H1 (cell line): Measurements from ENCODE around the gene CRTC3.

Experiments used
- EP300 ChIP-seq, 2 experiments: IDR thresholded peaks; 1 replicate in 1 of 2; 2 replicates in 1 of 2; pipeline ENCODE4 v1.6.1; 2011 to 2012; ENCODE audit warnings: low read depth in 2 of 2, low read length in 2 of 2, mild to moderate bottlenecking in 2 of 2, borderline replicate concordance in 1 of 2, inconsistent platforms in 1 of 2, moderate library complexity in 1 of 2
- HDAC2 ChIP-seq, 2 experiments: fragments of 300-600 bp in 1 of 2; sonication (generic) in 1 of 2; IDR thresholded peaks; 2 replicates each; pipeline ENCODE4 v1.6.1; 2011 to 2012; ENCODE audit warnings: low read depth in 2 of 2, low read length in 2 of 2, mild to moderate bottlenecking in 2 of 2, moderate library complexity in 2 of 2, borderline replicate concordance in 1 of 2, inconsistent platforms in 1 of 2
- JUND ChIP-seq: IDR thresholded peaks from 2 replicates; pipeline ENCODE4 v1.6.1; 2011; ENCODE audit warnings: mild to moderate bottlenecking, improper control_type of control experiment, low read length
- POLR2A ChIP-seq, 2 experiments: IDR thresholded peaks; 1 replicate in 1 of 2; 2 replicates in 1 of 2; pipeline ENCODE4 v1.6.1; 2011; ENCODE audit warnings: low read depth in 2 of 2, low read length in 2 of 2, mild to moderate bottlenecking in 2 of 2; ENCODE audit errors: control extremely low read depth in 1 of 2
- POLR2AphosphoS5 ChIP-seq: IDR thresholded peaks from 2 replicates; pipeline ENCODE4 v1.6.1; 2011; ENCODE audit warnings: low read depth, low read length
- RXRA ChIP-seq: IDR thresholded peaks from 2 replicates; pipeline ENCODE4 v1.6.1; 2011; ENCODE audit warnings: low read depth, mild to moderate bottlenecking, low read length, moderate library complexity; ENCODE audit not compliant: insufficient read depth
- TBP ChIP-seq: IDR thresholded peaks from 2 replicates; pipeline ENCODE4 v1.6.1; 2011; ENCODE audit warnings: low read depth, low read length, improper control_type of control experiment
- TCF12 ChIP-seq: IDR thresholded peaks from 2 replicates; pipeline ENCODE4 v1.6.1; 2011; ENCODE audit warnings: low read depth, mild to moderate bottlenecking, low read length
- TF ChIP-seq, protein P1 (sequence below), 3 experiments: IDR thresholded peaks; 1 replicate in 2 of 3; 2 replicates in 1 of 3; pipeline versions ENCODE4 v1.5.1 to v1.6.1; 2011; ENCODE audit warnings: low read length in 3 of 3, mild to moderate bottlenecking in 3 of 3, inconsistent platforms in 2 of 3, low read depth in 1 of 3, moderate library complexity in 1 of 3; ENCODE audit not compliant: insufficient read depth in 1 of 3; ENCODE audit errors: control extremely low read depth in 1 of 3
- TF ChIP-seq, protein P2 (sequence below): fragments of 300-600 bp; sonication (generic); IDR thresholded peaks from 2 replicates; pipeline ENCODE4 v1.7.1; 2012; ENCODE audit warnings: low read length, moderate library complexity, mild to moderate bottlenecking, inconsistent platforms; ENCODE audit not compliant: insufficient replicate concordance
- TF ChIP-seq, protein P3 (sequence below): IDR thresholded peaks from 2 replicates; pipeline ENCODE4 v1.6.1; 2012; ENCODE audit warnings: inconsistent platforms

DNA sequence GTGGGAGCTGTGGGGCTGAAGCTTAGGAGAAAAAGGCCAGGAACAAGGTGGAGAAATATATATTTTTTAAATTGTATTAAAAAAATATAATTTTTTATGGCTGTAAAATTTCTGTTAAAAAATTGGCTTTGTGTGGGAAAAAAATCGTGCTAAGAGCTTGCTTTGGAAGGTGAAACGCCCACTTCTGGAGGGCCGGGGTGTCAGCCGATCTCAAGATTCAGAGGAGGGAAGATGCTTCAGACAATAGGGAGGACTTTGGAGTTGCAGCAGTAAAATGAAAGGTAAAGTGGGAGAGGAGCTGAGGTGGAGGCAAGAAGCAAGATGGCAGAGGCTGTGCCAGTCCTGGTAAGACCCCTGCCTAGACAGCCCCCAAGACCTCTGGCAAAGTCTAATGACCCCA, 141.5 kb downstream of the CRTC3 start:
- TF ChIP-seq POLR2A (IDR thresholded peaks at IDR 0.05; ENCODE audit: control extremely low read depth in 1 of 2, low read depth in 2 of 2, low read length in 2 of 2) (no peak), POLR2AphosphoS5 (no peak), HDAC2 (IDR thresholded peaks at IDR 0.05; ENCODE audit: borderline replicate concordance in 1 of 2, low read depth in 2 of 2, low read length in 2 of 2) (no peak), JUND (no peak), TBP (no peak), EP300 (IDR thresholded peaks at IDR 0.05; ENCODE audit: borderline replicate concordance in 1 of 2, low read depth in 2 of 2, low read length in 2 of 2) (no peak), RXRA (no peak), TCF12 (no peak)
- TF ChIP-seq, protein P1, sequence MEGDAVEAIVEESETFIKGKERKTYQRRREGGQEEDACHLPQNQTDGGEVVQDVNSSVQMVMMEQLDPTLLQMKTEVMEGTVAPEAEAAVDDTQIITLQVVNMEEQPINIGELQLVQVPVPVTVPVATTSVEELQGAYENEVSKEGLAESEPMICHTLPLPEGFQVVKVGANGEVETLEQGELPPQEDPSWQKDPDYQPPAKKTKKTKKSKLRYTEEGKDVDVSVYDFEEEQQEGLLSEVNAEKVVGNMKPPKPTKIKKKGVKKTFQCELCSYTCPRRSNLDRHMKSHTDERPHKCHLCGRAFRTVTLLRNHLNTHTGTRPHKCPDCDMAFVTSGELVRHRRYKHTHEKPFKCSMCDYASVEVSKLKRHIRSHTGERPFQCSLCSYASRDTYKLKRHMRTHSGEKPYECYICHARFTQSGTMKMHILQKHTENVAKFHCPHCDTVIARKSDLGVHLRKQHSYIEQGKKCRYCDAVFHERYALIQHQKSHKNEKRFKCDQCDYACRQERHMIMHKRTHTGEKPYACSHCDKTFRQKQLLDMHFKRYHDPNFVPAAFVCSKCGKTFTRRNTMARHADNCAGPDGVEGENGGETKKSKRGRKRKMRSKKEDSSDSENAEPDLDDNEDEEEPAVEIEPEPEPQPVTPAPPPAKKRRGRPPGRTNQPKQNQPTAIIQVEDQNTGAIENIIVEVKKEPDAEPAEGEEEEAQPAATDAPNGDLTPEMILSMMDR (IDR thresholded peaks at IDR 0.05; ENCODE audit: control extremely low read depth in 1 of 3, insufficient read depth in 1 of 3, low read depth in 1 of 3, low read length in 3 of 3): no peak
- TF ChIP-seq, protein P2, sequence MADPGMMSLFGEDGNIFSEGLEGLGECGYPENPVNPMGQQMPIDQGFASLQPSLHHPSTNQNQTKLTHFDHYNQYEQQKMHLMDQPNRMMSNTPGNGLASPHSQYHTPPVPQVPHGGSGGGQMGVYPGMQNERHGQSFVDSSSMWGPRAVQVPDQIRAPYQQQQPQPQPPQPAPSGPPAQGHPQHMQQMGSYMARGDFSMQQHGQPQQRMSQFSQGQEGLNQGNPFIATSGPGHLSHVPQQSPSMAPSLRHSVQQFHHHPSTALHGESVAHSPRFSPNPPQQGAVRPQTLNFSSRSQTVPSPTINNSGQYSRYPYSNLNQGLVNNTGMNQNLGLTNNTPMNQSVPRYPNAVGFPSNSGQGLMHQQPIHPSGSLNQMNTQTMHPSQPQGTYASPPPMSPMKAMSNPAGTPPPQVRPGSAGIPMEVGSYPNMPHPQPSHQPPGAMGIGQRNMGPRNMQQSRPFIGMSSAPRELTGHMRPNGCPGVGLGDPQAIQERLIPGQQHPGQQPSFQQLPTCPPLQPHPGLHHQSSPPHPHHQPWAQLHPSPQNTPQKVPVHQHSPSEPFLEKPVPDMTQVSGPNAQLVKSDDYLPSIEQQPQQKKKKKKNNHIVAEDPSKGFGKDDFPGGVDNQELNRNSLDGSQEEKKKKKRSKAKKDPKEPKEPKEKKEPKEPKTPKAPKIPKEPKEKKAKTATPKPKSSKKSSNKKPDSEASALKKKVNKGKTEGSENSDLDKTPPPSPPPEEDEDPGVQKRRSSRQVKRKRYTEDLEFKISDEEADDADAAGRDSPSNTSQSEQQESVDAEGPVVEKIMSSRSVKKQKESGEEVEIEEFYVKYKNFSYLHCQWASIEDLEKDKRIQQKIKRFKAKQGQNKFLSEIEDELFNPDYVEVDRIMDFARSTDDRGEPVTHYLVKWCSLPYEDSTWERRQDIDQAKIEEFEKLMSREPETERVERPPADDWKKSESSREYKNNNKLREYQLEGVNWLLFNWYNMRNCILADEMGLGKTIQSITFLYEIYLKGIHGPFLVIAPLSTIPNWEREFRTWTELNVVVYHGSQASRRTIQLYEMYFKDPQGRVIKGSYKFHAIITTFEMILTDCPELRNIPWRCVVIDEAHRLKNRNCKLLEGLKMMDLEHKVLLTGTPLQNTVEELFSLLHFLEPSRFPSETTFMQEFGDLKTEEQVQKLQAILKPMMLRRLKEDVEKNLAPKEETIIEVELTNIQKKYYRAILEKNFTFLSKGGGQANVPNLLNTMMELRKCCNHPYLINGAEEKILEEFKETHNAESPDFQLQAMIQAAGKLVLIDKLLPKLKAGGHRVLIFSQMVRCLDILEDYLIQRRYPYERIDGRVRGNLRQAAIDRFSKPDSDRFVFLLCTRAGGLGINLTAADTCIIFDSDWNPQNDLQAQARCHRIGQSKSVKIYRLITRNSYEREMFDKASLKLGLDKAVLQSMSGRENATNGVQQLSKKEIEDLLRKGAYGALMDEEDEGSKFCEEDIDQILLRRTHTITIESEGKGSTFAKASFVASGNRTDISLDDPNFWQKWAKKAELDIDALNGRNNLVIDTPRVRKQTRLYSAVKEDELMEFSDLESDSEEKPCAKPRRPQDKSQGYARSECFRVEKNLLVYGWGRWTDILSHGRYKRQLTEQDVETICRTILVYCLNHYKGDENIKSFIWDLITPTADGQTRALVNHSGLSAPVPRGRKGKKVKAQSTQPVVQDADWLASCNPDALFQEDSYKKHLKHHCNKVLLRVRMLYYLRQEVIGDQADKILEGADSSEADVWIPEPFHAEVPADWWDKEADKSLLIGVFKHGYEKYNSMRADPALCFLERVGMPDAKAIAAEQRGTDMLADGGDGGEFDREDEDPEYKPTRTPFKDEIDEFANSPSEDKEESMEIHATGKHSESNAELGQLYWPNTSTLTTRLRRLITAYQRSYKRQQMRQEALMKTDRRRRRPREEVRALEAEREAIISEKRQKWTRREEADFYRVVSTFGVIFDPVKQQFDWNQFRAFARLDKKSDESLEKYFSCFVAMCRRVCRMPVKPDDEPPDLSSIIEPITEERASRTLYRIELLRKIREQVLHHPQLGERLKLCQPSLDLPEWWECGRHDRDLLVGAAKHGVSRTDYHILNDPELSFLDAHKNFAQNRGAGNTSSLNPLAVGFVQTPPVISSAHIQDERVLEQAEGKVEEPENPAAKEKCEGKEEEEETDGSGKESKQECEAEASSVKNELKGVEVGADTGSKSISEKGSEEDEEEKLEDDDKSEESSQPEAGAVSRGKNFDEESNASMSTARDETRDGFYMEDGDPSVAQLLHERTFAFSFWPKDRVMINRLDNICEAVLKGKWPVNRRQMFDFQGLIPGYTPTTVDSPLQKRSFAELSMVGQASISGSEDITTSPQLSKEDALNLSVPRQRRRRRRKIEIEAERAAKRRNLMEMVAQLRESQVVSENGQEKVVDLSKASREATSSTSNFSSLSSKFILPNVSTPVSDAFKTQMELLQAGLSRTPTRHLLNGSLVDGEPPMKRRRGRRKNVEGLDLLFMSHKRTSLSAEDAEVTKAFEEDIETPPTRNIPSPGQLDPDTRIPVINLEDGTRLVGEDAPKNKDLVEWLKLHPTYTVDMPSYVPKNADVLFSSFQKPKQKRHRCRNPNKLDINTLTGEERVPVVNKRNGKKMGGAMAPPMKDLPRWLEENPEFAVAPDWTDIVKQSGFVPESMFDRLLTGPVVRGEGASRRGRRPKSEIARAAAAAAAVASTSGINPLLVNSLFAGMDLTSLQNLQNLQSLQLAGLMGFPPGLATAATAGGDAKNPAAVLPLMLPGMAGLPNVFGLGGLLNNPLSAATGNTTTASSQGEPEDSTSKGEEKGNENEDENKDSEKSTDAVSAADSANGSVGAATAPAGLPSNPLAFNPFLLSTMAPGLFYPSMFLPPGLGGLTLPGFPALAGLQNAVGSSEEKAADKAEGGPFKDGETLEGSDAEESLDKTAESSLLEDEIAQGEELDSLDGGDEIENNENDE: no peak
- TF ChIP-seq, protein P3, sequence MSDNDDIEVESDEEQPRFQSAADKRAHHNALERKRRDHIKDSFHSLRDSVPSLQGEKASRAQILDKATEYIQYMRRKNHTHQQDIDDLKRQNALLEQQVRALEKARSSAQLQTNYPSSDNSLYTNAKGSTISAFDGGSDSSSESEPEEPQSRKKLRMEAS: no peak
